ENCODE data around the gene CYP8B1. TPM values are rescaled to one million over a fixed set of nuclear protein-coding genes. Genes with fewer than 3 reads are reported as not detected.

The CYP8B1 gene
- total and polyA plus RNA-seq, 2 of the 13 experiments (the other 11 are each of a cell fraction or from before 2014, with no cell fraction given) = 0.58 to 2.0 TPM

DNA sequence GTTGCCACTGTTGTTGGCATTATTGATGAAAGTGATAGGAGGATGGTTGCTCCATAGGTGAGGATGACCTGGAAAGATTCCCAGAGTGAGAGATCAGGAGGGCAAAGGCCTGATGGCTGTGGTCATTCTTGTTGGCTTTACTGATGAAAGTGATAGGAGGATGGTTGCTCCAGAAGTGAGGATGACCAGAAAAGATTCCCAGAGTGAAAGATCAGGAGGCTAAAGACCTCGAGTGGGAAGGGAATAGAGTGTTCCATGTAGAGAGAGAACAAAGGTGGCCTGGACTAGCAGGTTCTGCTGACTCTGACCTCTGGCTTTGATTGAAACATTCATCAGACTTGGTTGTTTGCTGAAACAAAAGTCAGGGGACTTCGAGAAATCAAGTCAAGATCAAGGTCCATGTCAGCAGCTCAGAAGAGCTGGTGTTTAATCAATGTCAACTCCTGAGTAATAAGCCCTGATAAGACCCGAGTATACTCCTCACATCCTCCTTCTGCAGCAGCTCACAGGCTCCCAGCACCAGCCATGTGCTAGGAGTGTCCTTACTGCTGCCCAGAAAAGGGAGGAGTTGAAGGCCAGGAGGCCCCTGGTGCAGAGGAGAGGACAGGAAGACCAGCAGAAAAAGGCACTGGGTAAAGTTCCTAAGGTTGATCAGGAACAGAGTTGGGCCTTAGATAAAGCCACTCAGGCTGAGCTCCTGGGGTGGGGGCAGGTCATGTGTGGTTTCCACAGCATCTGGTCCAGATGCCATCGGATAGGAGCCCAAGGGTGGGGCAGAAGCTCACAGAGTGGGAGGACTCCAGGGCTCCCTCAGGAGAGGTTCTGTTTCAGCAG is 19.9 kb downstream of the CYP8B1 start (continued):
- TF ChIP-seq, protein P1, sequence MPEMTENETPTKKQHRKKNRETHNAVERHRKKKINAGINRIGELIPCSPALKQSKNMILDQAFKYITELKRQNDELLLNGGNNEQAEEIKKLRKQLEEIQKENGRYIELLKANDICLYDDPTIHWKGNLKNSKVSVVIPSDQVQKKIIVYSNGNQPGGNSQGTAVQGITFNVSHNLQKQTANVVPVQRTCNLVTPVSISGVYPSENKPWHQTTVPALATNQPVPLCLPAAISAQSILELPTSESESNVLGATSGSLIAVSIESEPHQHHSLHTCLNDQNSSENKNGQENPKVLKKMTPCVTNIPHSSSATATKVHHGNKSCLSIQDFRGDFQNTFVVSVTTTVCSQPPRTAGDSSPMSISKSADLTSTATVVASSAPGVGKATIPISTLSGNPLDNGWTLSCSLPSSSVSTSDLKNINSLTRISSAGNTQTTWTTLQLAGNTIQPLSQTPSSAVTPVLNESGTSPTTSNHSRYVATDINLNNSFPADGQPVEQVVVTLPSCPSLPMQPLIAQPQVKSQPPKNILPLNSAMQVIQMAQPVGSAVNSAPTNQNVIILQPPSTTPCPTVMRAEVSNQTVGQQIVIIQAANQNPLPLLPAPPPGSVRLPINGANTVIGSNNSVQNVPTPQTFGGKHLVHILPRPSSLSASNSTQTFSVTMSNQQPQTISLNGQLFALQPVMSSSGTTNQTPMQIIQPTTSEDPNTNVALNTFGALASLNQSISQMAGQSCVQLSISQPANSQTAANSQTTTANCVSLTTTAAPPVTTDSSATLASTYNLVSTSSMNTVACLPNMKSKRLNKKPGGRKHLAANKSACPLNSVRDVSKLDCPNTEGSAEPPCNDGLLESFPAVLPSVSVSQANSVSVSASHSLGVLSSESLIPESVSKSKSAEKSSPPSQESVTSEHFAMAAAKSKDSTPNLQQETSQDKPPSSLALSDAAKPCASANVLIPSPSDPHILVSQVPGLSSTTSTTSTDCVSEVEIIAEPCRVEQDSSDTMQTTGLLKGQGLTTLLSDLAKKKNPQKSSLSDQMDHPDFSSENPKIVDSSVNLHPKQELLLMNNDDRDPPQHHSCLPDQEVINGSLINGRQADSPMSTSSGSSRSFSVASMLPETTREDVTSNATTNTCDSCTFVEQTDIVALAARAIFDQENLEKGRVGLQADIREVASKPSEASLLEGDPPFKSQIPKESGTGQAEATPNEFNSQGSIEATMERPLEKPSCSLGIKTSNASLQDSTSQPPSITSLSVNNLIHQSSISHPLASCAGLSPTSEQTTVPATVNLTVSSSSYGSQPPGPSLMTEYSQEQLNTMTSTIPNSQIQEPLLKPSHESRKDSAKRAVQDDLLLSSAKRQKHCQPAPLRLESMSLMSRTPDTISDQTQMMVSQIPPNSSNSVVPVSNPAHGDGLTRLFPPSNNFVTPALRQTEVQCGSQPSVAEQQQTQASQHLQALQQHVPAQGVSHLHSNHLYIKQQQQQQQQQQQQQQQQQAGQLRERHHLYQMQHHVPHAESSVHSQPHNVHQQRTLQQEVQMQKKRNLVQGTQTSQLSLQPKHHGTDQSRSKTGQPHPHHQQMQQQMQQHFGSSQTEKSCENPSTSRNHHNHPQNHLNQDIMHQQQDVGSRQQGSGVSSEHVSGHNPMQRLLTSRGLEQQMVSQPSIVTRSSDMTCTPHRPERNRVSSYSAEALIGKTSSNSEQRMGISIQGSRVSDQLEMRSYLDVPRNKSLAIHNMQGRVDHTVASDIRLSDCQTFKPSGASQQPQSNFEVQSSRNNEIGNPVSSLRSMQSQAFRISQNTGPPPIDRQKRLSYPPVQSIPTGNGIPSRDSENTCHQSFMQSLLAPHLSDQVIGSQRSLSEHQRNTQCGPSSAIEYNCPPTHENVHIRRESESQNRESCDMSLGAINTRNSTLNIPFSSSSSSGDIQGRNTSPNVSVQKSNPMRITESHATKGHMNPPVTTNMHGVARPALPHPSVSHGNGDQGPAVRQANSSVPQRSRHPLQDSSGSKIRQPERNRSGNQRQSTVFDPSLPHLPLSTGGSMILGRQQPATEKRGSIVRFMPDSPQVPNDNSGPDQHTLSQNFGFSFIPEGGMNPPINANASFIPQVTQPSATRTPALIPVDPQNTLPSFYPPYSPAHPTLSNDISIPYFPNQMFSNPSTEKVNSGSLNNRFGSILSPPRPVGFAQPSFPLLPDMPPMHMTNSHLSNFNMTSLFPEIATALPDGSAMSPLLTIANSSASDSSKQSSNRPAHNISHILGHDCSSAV (CRISPR knock-in tag; IDR thresholded peaks at IDR 0.05; ENCODE audit: borderline replicate concordance) = no peak
- TF ChIP-seq DNMT1 (CRISPR knock-in tag; IDR thresholded peaks at IDR 0.05) (0 out of 2 replicates have a peak, but pooled peaks have one; percentile 47), GPN1 (CRISPR knock-in tag; IDR thresholded peaks at IDR 0.05; ENCODE audit: borderline replicate concordance) (no peak), NR2F6 (IDR thresholded peaks at IDR 0.05) (peak; percentile 97), NR2F6 (CRISPR knock-in tag; IDR thresholded peaks at IDR 0.05) (peak; percentile 89), ZMYM4 (CRISPR knock-in tag; IDR thresholded peaks at IDR 0.05) (peak; percentile 69; the same call in 1 of the 2 replicates), SKI (IDR thresholded peaks at IDR 0.05; ENCODE audit: partially characterized antibody) (peak; percentile 40), JUNB (CRISPR knock-in tag; IDR thresholded peaks at IDR 0.05; ENCODE audit: borderline replicate concordance) (peak; percentile 46; the same call in 1 of the 2 replicates), ZNF883 (CRISPR knock-in tag; IDR thresholded peaks at IDR 0.05; ENCODE audit: not compliant biosample characterization) (no peak), RARG (CRISPR knock-in tag; IDR thresholded peaks at IDR 0.05; ENCODE audit: low read depth) (peak; percentile 89; the same call in 1 of the 2 replicates), SP5 (CRISPR knock-in tag; IDR thresholded peaks at IDR 0.05; ENCODE audit: borderline replicate concordance, low read depth) (no peak; the same call in 1 of the 2 replicates)
- TF ChIP-seq, protein P2, sequence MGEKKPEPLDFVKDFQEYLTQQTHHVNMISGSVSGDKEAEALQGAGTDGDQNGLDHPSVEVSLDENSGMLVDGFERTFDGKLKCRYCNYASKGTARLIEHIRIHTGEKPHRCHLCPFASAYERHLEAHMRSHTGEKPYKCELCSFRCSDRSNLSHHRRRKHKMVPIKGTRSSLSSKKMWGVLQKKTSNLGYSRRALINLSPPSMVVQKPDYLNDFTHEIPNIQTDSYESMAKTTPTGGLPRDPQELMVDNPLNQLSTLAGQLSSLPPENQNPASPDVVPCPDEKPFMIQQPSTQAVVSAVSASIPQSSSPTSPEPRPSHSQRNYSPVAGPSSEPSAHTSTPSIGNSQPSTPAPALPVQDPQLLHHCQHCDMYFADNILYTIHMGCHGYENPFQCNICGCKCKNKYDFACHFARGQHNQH (CRISPR knock-in tag; IDR thresholded peaks at IDR 0.05) = peak; percentile 89
- TF ChIP-seq, protein P3, sequence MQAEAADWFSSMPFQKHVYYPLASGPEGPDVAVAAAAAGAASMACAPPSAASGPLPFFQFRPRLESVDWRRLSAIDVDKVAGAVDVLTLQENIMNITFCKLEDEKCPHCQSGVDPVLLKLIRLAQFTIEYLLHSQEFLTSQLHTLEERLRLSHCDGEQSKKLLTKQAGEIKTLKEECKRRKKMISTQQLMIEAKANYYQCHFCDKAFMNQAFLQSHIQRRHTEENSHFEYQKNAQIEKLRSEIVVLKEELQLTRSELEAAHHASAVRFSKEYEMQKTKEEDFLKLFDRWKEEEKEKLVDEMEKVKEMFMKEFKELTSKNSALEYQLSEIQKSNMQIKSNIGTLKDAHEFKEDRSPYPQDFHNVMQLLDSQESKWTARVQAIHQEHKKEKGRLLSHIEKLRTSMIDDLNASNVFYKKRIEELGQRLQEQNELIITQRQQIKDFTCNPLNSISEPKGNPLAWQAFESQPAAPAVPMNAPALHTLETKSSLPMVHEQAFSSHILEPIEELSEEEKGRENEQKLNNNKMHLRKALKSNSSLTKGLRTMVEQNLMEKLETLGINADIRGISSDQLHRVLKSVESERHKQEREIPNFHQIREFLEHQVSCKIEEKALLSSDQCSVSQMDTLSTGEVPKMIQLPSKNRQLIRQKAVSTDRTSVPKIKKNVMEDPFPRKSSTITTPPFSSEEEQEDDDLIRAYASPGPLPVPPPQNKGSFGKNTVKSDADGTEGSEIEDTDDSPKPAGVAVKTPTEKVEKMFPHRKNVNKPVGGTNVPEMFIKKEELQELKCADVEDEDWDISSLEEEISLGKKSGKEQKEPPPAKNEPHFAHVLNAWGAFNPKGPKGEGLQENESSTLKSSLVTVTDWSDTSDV (CRISPR knock-in tag; IDR thresholded peaks at IDR 0.05) = no peak
- TF ChIP-seq, protein P4, sequence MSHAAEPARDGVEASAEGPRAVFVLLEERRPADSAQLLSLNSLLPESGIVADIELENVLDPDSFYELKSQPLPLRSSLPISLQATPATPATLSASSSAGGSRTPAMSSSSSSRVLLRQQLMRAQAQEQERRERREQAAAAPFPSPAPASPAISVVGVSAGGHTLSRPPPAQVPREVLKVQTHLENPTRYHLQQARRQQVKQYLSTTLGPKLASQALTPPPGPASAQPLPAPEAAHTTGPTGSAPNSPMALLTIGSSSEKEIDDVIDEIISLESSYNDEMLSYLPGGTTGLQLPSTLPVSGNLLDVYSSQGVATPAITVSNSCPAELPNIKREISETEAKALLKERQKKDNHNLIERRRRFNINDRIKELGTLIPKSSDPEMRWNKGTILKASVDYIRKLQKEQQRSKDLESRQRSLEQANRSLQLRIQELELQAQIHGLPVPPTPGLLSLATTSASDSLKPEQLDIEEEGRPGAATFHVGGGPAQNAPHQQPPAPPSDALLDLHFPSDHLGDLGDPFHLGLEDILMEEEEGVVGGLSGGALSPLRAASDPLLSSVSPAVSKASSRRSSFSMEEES (CRISPR knock-in tag; IDR thresholded peaks at IDR 0.05) = peak; percentile 72; the same call in 1 of the 2 replicates

Measured in HepG2 (cell line).